OCI-LY7 (cell line): Measurements from ENCODE around the gene OPCML.

Experiments
- CTCF ChIP-seq: fragments of 200-600 bp; sonication (generic); conservative IDR thresholded peaks from 2 replicates; pipeline ENCODE4 v1.5.1; 2014; ENCODE audit warnings: mild to moderate bottlenecking, antibody characterized with exemption, low read length, moderate library complexity, mixed read lengths
- EZH2phosphoT487 ChIP-seq: fragments of 200-600 bp; sonication (generic); IDR thresholded peaks from 2 replicates; pipeline ENCODE4 v1.6.1; 2018; ENCODE audit warnings: low read depth, borderline replicate concordance, mild to moderate bottlenecking, mixed run types, antibody characterized with exemption, low read length, moderate library complexity, mixed read lengths

GRCh38 chr11:132942611-132943356 is 589.5 kb downstream of the OPCML start:
- no peak for TF ChIP-seq CTCF
- TF ChIP-seq EZH2phosphoT487 = no peak
